Ectodermal cell (in vitro differentiated cells): ENCODE results near the gene IL12B.
"Not testable (repeated sequence)": the region's sequence is repeated elsewhere in the genome, so short reads cannot be mapped to it uniquely, and the experiment has no call there.

ENCODE experiments used
- H3K27ac ChIP-seq: 2 replicates; pipeline ENCODE4 v1.7.0; 2013; ENCODE audit warnings: mild to moderate bottlenecking, low read depth, low read length; ENCODE audit not compliant: insufficient read depth, poor library complexity, severe bottlenecking
- H3K27me3 ChIP-seq: 2 replicates; pipeline ENCODE4 v1.7.0; 2013; ENCODE audit warnings: mild to moderate bottlenecking, low read length; ENCODE audit not compliant: insufficient read depth, control insufficient read depth, poor library complexity, severe bottlenecking
- H3K36me3 ChIP-seq: one replicate; pipeline ENCODE4 v1.7.0; 2013; ENCODE audit warnings: low read length; ENCODE audit not compliant: control insufficient read depth, insufficient read depth
- H3K4me1 ChIP-seq: one replicate; pipeline ENCODE4 v1.7.0; 2013; ENCODE audit warnings: low read length; ENCODE audit not compliant: control insufficient read depth, insufficient read depth
- H3K4me3 ChIP-seq: 2 replicates; pipeline ENCODE4 v1.7.0; 2013; ENCODE audit warnings: low read depth, low read length, control low read depth; ENCODE audit not compliant: insufficient read depth
- H3K9me3 ChIP-seq: 2 replicates; pipeline ENCODE4 v1.7.0; 2013; ENCODE audit warnings: mild to moderate bottlenecking, low read length, moderate library complexity; ENCODE audit not compliant: control insufficient read depth
- WGBS, 2 experiments: methylation state at CpG; one replicate each; pipeline ENCODE4 v1.1.7; 2013; ENCODE audit warnings: missing lambda C conversion rate in 2 of 2; 5-methylcytosine and 5-hydroxymethylcytosine counted together

Gene IL12B

GRCh38 chr5:159301466-159301865 is 28.8 kb downstream of the IL12B start:
- no peaks in the 10 kb centered on the region for H3K9me3 ChIP-seq
- no peaks in the 10 kb centered on the region for H3K27me3 ChIP-seq
- WGBS, 2 experiments = 83 to 87% methylated on average over 3 of the region's 3 CpGs
- H3K27ac ChIP-seq = no peak overlapping the region
- no peaks in the 10 kb centered on the region for H3K36me3 ChIP-seq
- H3K4me3 ChIP-seq = no peak overlapping the region
- H3K4me1 ChIP-seq = no peaks in the 10 kb centered on the region

GRCh38 chr5:159297300-159297699 is 33.0 kb downstream of the IL12B start:
- H3K4me3 ChIP-seq, H3K27me3 ChIP-seq, H3K9me3 ChIP-seq, H3K36me3 ChIP-seq, H3K27ac ChIP-seq, H3K4me1 ChIP-seq: not testable (repeated sequence)
- WGBS, 2 experiments = 90 to 97% methylated on average over 2 to 5 of the region's 5 CpGs

GRCh38 chr5:159294921-159295320 is 35.4 kb downstream of the IL12B start:
- H3K9me3 ChIP-seq = no peaks in the 10 kb centered on the region
- no peak overlapping the region for H3K27ac ChIP-seq
- no peaks in the 10 kb centered on the region for H3K4me1 ChIP-seq
- no peak overlapping the region for H3K4me3 ChIP-seq
- WGBS, 2 experiments = 94 to 95% methylated on average over 5 of the region's 5 CpGs
- no peaks in the 10 kb centered on the region for H3K36me3 ChIP-seq
- no peaks in the 10 kb centered on the region for H3K27me3 ChIP-seq

GRCh38 chr5:159290741-159291140 is 39.5 kb downstream of the IL12B start:
- Histone ChIP-seq H3K36me3 (no peaks in the 10 kb centered on the region), H3K9me3 (no peaks in the 10 kb centered on the region), H3K27ac (no peak overlapping the region), H3K4me1 (no peaks in the 10 kb centered on the region), H3K27me3 (no peaks in the 10 kb centered on the region), H3K4me3 (no peak overlapping the region)
- WGBS, 2 experiments = 87 to 88% methylated on average over 4 of the region's 4 CpGs

GRCh38 chr5:159286420-159287035 is 43.8 kb downstream of the IL12B start:
- H3K4me3 ChIP-seq = no peak overlapping the region
- no peaks in the 10 kb centered on the region for H3K4me1 ChIP-seq
- no peaks in the 10 kb centered on the region for H3K36me3 ChIP-seq
- H3K27me3 ChIP-seq = no peaks in the 10 kb centered on the region
- no peak overlapping the region for H3K27ac ChIP-seq
- no peaks in the 10 kb centered on the region for H3K9me3 ChIP-seq
- 85 to 96% methylated on average over 8 of the region's 8 CpGs for WGBS, 2 experiments

- Histone ChIP-seq H3K9me3 (no peaks in the 10 kb centered on the region), H3K4me3 (no peak overlapping the region), H3K4me1 (no peaks in the 10 kb centered on the region), H3K27ac (no peak overlapping the region), H3K27me3 (no peaks in the 10 kb centered on the region), H3K36me3 (peaks cover 10% of the 10 kb centered on the region)
These were observed 55.6 kb downstream of the IL12B start for GRCh38 chr5:159274676-159275075.

GRCh38 chr5:159273923-159274322 is 56.4 kb downstream of the IL12B start:
- H3K27me3 ChIP-seq = no peaks in the 10 kb centered on the region
- no peaks in the 10 kb centered on the region for H3K9me3 ChIP-seq
- H3K4me3 ChIP-seq = no peak overlapping the region
- no peaks in the 10 kb centered on the region for H3K4me1 ChIP-seq
- H3K27ac ChIP-seq = no peak overlapping the region
- peaks cover 13% of the 10 kb centered on the region for H3K36me3 ChIP-seq

- H3K27me3 ChIP-seq = no peaks in the 10 kb centered on the region
- H3K4me1 ChIP-seq = no peaks in the 10 kb centered on the region
- 85 to 100% methylated on average over 1 to 2 of the region's 2 CpGs for WGBS, 2 experiments
- H3K4me3 ChIP-seq = no peak overlapping the region
- H3K9me3 ChIP-seq = no peaks in the 10 kb centered on the region
- H3K27ac ChIP-seq = no peak overlapping the region
- H3K36me3 ChIP-seq = peaks cover 6% of the 10 kb centered on the region
These were observed 60.6 kb downstream of the IL12B start for GRCh38 chr5:159269723-159270122.

- H3K4me1 ChIP-seq, H3K4me3 ChIP-seq, H3K27ac ChIP-seq, H3K9me3 ChIP-seq, H3K27me3 ChIP-seq, H3K36me3 ChIP-seq: not testable (repeated sequence)
- 96 to 98% methylated on average over 2 of the region's 2 CpGs for WGBS, 2 experiments
These were observed 63.5 kb downstream of the IL12B start for GRCh38 chr5:159266764-159267163.
